ENCODE results near the gene CHI3L1.

Gene CHI3L1

GRCh38 chr1:203200916-203201315, 14.4 kb upstream of the CHI3L1 start:
- no peak overlapping the region for H3K4me3 ChIP-seq (IDR thresholded peaks at IDR 0.05; ENCODE audit: insufficient read depth, low read depth, low read length)
- H3K79me2 ChIP-seq (ENCODE audit: insufficient read depth, low read depth), result no peaks in the 10 kb centered on the region
- no peak overlapping the region for H3K4me2 ChIP-seq
- no peaks in the 10 kb centered on the region for H3K4me1 ChIP-seq (ENCODE audit: low read depth, poor library complexity, severe bottlenecking)
- no peaks in the 10 kb centered on the region for H4K20me1 ChIP-seq (ENCODE audit: insufficient read depth)
- no peak for TF ChIP-seq CTCF (conservative IDR thresholded peaks at IDR 0.05; ENCODE audit: low read depth, low read length)
- no peaks in the 10 kb centered on the region for H3K27me3 ChIP-seq (ENCODE audit: insufficient read depth, low read depth)
- H3K36me3 ChIP-seq (ENCODE audit: insufficient read depth), result no peaks in the 10 kb centered on the region
- H2AFZ ChIP-seq (ENCODE audit: low read depth), result no peak overlapping the region
- H3K27ac ChIP-seq, result no peak overlapping the region
- H3K9ac ChIP-seq, result no peak overlapping the region

- no peaks in the 10 kb centered on the region for H4K20me1 ChIP-seq (ENCODE audit: insufficient read depth)
- TF ChIP-seq CTCF (conservative IDR thresholded peaks at IDR 0.05; ENCODE audit: low read depth, low read length), result no peak
- H3K4me3 ChIP-seq (IDR thresholded peaks at IDR 0.05; ENCODE audit: insufficient read depth, low read depth, low read length), result no peak overlapping the region
- H3K4me1 ChIP-seq (ENCODE audit: low read depth, poor library complexity, severe bottlenecking), result no peaks in the 10 kb centered on the region
- no peak overlapping the region for H2AFZ ChIP-seq (ENCODE audit: low read depth)
- H3K27me3 ChIP-seq (ENCODE audit: insufficient read depth, low read depth), result no peaks in the 10 kb centered on the region
- no peaks in the 10 kb centered on the region for H3K79me2 ChIP-seq (ENCODE audit: insufficient read depth, low read depth)
- no peak overlapping the region for H3K27ac ChIP-seq
- no peak overlapping the region for H3K9ac ChIP-seq
- H3K36me3 ChIP-seq (ENCODE audit: insufficient read depth), result no peaks in the 10 kb centered on the region
- H3K4me2 ChIP-seq, result no peak overlapping the region
Observed at GRCh38 chr1:203199816-203200571, 13.5 kb upstream of the CHI3L1 start.

GRCh38 chr1:203199481-203199815, 12.9 kb upstream of the CHI3L1 start:
- H3K27ac ChIP-seq, result no peak overlapping the region
- H3K4me1 ChIP-seq (ENCODE audit: low read depth, poor library complexity, severe bottlenecking), result no peaks in the 10 kb centered on the region
- no peak for TF ChIP-seq CTCF (conservative IDR thresholded peaks at IDR 0.05; ENCODE audit: low read depth, low read length)

GRCh38 chr1:203199002-203199401, 12.5 kb upstream of the CHI3L1 start:
- Histone ChIP-seq H3K27me3 (ENCODE audit: insufficient read depth, low read depth) (no peaks in the 10 kb centered on the region), H3K4me1 (ENCODE audit: low read depth, poor library complexity, severe bottlenecking) (no peaks in the 10 kb centered on the region), H4K20me1 (ENCODE audit: insufficient read depth) (no peaks in the 10 kb centered on the region), H3K27ac (no peak overlapping the region), H3K4me2 (no peak overlapping the region), H3K9ac (no peak overlapping the region), H2AFZ (ENCODE audit: low read depth) (no peak overlapping the region), H3K79me2 (ENCODE audit: insufficient read depth, low read depth) (no peaks in the 10 kb centered on the region), H3K36me3 (ENCODE audit: insufficient read depth) (no peaks in the 10 kb centered on the region), H3K4me3 (IDR thresholded peaks at IDR 0.05; ENCODE audit: insufficient read depth, low read depth, low read length) (no peak overlapping the region)
- no peak for TF ChIP-seq CTCF (conservative IDR thresholded peaks at IDR 0.05; ENCODE audit: low read depth, low read length)

More at GRCh38 chr1:203199481-203199815, 12.9 kb upstream of the CHI3L1 start:
- H4K20me1 ChIP-seq (ENCODE audit: insufficient read depth), result no peaks in the 10 kb centered on the region
- no peak overlapping the region for H3K9ac ChIP-seq
- no peaks in the 10 kb centered on the region for H3K36me3 ChIP-seq (ENCODE audit: insufficient read depth)
- no peak overlapping the region for H3K4me2 ChIP-seq
- H3K79me2 ChIP-seq (ENCODE audit: insufficient read depth, low read depth), result no peaks in the 10 kb centered on the region
- no peak overlapping the region for H2AFZ ChIP-seq (ENCODE audit: low read depth)
- no peaks in the 10 kb centered on the region for H3K27me3 ChIP-seq (ENCODE audit: insufficient read depth, low read depth)
- H3K4me3 ChIP-seq (IDR thresholded peaks at IDR 0.05; ENCODE audit: insufficient read depth, low read depth, low read length), result no peak overlapping the region
